Activated T-helper 17 cell treated with anti-CD3 and anti-CD28 coated beads, Interleukin-2, amount 50 U/mL, for 72 hours (primary cell): ENCODE measurements around the gene ARPC5L. TPM values are rescaled to one million over a fixed set of nuclear protein-coding genes. Genes with fewer than 3 reads are reported as not detected.

ENCODE experiments used
- ATAC-seq: fragments of 150-1000 bp; cut with Tn5 transposase; replicated peaks from 2 replicates; pipeline ENCODE4 v1.10.0; 2021; ENCODE audit warnings: mild to moderate bottlenecking, moderate library complexity
- H3K27ac Mint-ChIP-seq: one replicate; pipeline ENCODE4 v1.8.0; 2022; ENCODE audit warnings: mixed read lengths
- H3K27me3 Mint-ChIP-seq: one replicate; pipeline ENCODE4 v1.8.0; 2022; ENCODE audit warnings: mixed read lengths
- H3K36me3 Mint-ChIP-seq: one replicate; pipeline ENCODE4 v1.8.0; 2022; ENCODE audit warnings: low read depth, mild to moderate bottlenecking, mixed read lengths
- H3K4me1 Mint-ChIP-seq: one replicate; pipeline ENCODE4 v1.8.0; 2022; ENCODE audit warnings: mixed read lengths
- H3K4me3 Mint-ChIP-seq: one replicate; pipeline ENCODE4 v1.8.0; 2022; ENCODE audit warnings: mild to moderate bottlenecking, mixed read lengths
- H3K9me3 Mint-ChIP-seq: one replicate; pipeline ENCODE4 v1.8.0; 2022; ENCODE audit warnings: mixed read lengths
- total RNA-seq, 2 donors: library from RNA; stranded (reverse); gene quantifications; one replicate each; pipeline ENCODE4 v1.2.3, GENCODE V29; 2022

The ARPC5L gene
- total RNA-seq, 2 donors from 2014 or later: 59.7 to 89.7 TPM

GRCh38 chr9:124852829-124853531 lies 8.9 kb upstream of the ARPC5L start, which contains the start of gene WDR38:
TSS of gene WDR38 (plus strand) at chr9:124853460. CDS start at chr9:124853532, 72 bp downstream.
- Mint-ChIP-seq H3K36me3 (peaks cover 15% of the 10 kb centered on the region), H3K9me3 (no peaks in the 10 kb centered on the region), H3K4me1 (peaks cover 16% of the 10 kb centered on the region), H3K27ac (peak within 1 kb of the TSS; percentile 76), H3K27me3 (no peaks in the 10 kb centered on the region), H3K4me3 (peak within 1 kb of the TSS; percentile 61)
- peak; percentile 95 for ATAC-seq

GRCh38 chr9:124853605-124854143 lies 8.3 kb upstream of the ARPC5L start:
- Mint-ChIP-seq H3K4me3 (peak overlapping the region; percentile 61), H3K36me3 (peaks cover 22% of the 10 kb centered on the region), H3K27ac (no peak overlapping the region), H3K4me1 (peaks cover 16% of the 10 kb centered on the region), H3K9me3 (no peaks in the 10 kb centered on the region), H3K27me3 (no peaks in the 10 kb centered on the region)
- ATAC-seq: no peak

DNA sequence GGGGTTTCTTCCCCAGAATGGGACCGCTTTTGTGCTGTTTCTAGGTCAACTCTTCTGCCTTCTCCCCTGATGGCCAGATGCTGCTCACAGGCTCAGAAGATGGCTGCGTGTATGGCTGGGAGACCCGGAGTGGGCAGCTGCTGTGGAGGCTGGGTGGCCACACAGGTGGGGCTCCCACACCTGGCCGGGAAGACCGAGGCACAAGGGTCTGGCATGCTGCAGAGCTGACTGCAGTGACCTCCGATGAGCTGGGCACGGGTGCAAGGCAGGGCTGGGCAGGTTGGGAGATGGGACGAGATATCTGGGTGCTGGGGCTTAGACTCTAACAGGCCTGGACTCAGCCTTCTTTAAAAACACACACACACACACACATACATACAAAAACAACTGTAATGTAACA lies 7.8 kb upstream of the ARPC5L start:
- no peaks in the 10 kb centered on the region for H3K9me3 Mint-ChIP-seq
- H3K4me3 Mint-ChIP-seq: no peak overlapping the region
- no peak for ATAC-seq
- H3K27ac Mint-ChIP-seq: no peak overlapping the region
- peaks cover 16% of the 10 kb centered on the region for H3K4me1 Mint-ChIP-seq
- H3K36me3 Mint-ChIP-seq: peaks cover 26% of the 10 kb centered on the region
- no peaks in the 10 kb centered on the region for H3K27me3 Mint-ChIP-seq

- no peak for ATAC-seq
- H3K9me3 Mint-ChIP-seq: no peaks in the 10 kb centered on the region
- H3K4me3 Mint-ChIP-seq: no peak overlapping the region
- peaks cover 16% of the 10 kb centered on the region for H3K4me1 Mint-ChIP-seq
- peak overlapping the region; percentile 67 for H3K27ac Mint-ChIP-seq
- H3K27me3 Mint-ChIP-seq: no peaks in the 10 kb centered on the region
- H3K36me3 Mint-ChIP-seq: peaks cover 33% of the 10 kb centered on the region
Observed at GRCh38 chr9:124854822-124855221, 7.1 kb upstream of the ARPC5L start.

GRCh38 chr9:124855566-124855943 lies 6.4 kb upstream of the ARPC5L start:
- Mint-ChIP-seq H3K4me3 (no peak overlapping the region), H3K36me3 (peaks cover 40% of the 10 kb centered on the region), H3K4me1 (peaks cover 23% of the 10 kb centered on the region), H3K27me3 (no peaks in the 10 kb centered on the region), H3K27ac (peak overlapping the region; percentile 67), H3K9me3 (no peaks in the 10 kb centered on the region)
- ATAC-seq: no peak

GRCh38 chr9:124855944-124856765 lies 5.8 kb upstream of the ARPC5L start:
- peaks cover 46% of the 10 kb centered on the region for H3K36me3 Mint-ChIP-seq
- peaks cover 23% of the 10 kb centered on the region for H3K4me1 Mint-ChIP-seq
- no peaks in the 10 kb centered on the region for H3K9me3 Mint-ChIP-seq
- ATAC-seq: no peak
- H3K4me3 Mint-ChIP-seq: no peak overlapping the region
- H3K27ac Mint-ChIP-seq: peak overlapping the region; percentile 80
- no peaks in the 10 kb centered on the region for H3K27me3 Mint-ChIP-seq

GRCh38 chr9:124857533-124858162 lies 4.3 kb upstream of the ARPC5L start:
- Mint-ChIP-seq H3K27ac (peak overlapping the region; percentile 80), H3K36me3 (peaks cover 58% of the 10 kb centered on the region), H3K4me3 (peak overlapping the region; percentile 21), H3K4me1 (peaks cover 22% of the 10 kb centered on the region), H3K27me3 (no peaks in the 10 kb centered on the region), H3K9me3 (no peaks in the 10 kb centered on the region)
- no peak for ATAC-seq

GRCh38 chr9:124858330-124859046 lies 3.4 kb upstream of the ARPC5L start:
- Mint-ChIP-seq H3K27ac (peak overlapping the region; percentile 99), H3K4me1 (peaks cover 21% of the 10 kb centered on the region), H3K27me3 (no peaks in the 10 kb centered on the region), H3K9me3 (no peaks in the 10 kb centered on the region), H3K4me3 (peak overlapping the region; percentile 99), H3K36me3 (peaks cover 58% of the 10 kb centered on the region)
- no peak for ATAC-seq

DNA sequence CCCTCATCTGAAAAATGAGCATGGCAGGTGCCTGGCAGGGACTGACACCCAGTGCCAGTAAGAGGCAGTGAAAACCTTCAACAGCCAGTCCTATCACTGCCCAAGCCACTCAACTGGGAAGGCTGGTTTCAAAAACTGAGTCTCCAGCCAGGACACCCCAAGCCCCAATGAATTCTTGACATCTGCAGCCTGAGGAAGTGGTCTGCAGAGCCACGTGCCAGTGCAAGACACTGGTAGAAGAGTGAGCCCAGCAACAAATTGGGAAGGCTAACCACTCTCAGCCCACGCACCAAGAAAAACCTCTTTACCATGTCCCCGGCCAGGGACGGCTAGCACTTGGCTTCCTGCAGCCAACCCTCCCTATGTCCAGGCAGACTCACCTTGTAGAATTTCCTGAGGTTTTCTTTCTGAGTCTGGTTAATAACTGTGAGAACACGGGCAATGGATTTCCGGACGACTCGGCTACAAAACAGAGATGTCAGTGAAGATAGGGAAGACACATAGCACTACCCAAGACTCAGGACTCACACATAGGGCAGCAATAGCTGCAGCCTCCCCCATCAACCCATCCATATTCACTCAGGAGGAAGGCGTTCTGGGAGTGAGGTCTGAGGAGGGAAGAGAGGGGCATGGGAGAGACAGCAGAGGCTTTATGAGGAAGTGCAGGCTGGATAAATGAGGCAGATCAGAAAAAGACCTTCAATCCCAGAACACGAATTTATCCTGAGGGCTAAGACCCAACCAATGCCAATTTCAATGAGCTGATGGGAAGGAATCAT lies 1.9 kb upstream of the ARPC5L start:
- H3K36me3 Mint-ChIP-seq: peaks cover 58% of the 10 kb centered on the region
- no peaks in the 10 kb centered on the region for H3K27me3 Mint-ChIP-seq
- peak overlapping the region; percentile 99 for H3K4me3 Mint-ChIP-seq
- no peaks in the 10 kb centered on the region for H3K9me3 Mint-ChIP-seq
- peak overlapping the region; percentile 99 for H3K27ac Mint-ChIP-seq
- H3K4me1 Mint-ChIP-seq: peaks cover 22% of the 10 kb centered on the region
- ATAC-seq: no peak

GRCh38 chr9:124860582-124861341 lies 1.2 kb upstream of the ARPC5L start:
- no peak for ATAC-seq
- Mint-ChIP-seq H3K4me1 (peaks cover 18% of the 10 kb centered on the region), H3K27me3 (no peaks in the 10 kb centered on the region), H3K4me3 (peak overlapping the region; percentile 99), H3K27ac (peak overlapping the region; percentile 99), H3K9me3 (no peaks in the 10 kb centered on the region), H3K36me3 (peaks cover 58% of the 10 kb centered on the region)

DNA sequence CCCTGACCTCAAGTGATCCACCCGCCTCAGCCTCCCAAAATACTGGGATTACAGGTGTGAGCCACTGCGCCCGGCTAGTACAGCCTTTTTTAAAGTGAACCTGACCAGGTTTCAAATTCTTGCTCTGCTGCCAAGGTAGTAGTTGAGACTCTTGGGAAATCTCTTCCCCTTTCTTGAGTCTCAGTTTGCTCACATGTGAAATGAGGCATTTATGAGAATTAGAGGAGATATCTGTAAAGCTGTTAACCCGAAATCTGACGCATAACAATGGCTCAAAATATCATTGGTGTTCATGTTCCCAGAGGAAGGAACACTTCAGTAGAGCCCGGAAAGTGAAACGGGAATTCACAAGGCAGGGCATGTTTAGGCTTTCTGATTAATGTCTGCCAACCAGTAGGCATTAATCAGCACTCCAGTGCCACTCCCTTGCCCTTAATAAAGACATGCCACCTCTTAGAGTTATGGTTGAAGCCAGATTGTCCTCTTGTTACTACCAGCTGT lies 1.5 kb downstream of the ARPC5L start:
- Mint-ChIP-seq H3K4me1 (peaks cover 18% of the 10 kb centered on the region), H3K27ac (peak overlapping the region; percentile 56), H3K36me3 (peaks cover 50% of the 10 kb centered on the region), H3K27me3 (no peaks in the 10 kb centered on the region), H3K9me3 (no peaks in the 10 kb centered on the region), H3K4me3 (peak overlapping the region; percentile 99)
- no peak for ATAC-seq

DNA sequence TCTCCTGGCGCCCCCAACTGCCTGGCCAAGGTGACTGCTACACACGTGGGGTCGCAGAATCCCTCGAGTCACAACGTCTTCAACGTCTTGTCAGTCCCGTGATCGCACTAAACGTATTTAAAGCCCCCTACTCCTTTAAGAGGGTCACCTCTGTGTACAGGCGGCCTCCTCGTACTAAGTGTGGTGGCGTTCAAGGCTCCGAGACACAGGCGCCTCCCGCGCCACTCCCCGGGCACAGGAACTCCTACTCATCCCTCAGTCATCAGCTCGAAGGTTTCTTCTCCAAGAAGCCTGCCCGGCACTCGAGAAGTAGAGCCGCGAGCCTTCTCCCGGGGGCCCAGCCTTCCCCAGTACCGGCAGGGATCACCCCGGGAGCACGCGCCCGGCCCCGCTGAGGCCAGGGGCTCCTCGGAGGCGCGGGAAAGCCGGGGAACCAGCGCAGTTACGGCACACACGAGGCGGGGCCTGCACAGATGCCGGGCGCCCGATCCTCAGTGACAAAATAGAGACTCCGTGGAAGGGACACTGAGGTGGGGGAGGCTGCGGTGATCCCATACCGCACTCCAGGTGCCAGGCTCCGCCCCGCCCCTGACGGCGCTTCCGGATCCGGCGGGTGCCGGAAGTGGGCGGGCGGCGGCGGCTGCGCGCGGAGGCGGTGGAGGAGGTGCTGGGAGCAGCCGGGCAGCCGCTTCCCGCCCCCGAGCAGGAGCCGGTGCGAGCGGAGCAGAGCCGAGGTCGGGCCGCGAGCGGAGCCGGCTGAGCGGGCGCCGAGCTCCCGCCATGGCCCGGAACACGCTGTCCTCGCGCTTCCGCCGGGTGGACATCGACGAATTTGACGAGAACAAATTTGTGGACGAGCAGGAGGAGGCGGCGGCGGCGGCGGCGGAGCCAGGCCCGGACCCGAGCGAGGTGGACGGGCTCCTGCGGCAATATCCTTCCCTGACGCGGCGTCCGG lies 6.9 kb downstream of the ARPC5L start:
- H3K4me3 Mint-ChIP-seq: peak overlapping the region; percentile 90
- no peaks in the 10 kb centered on the region for H3K9me3 Mint-ChIP-seq
- H3K4me1 Mint-ChIP-seq: peaks cover 28% of the 10 kb centered on the region
- ATAC-seq: peak; percentile 72
- H3K27ac Mint-ChIP-seq: peak overlapping the region; percentile 96
- no peaks in the 10 kb centered on the region for H3K27me3 Mint-ChIP-seq
- peaks cover 57% of the 10 kb centered on the region for H3K36me3 Mint-ChIP-seq
